ENCODE results near the gene FAM111A.

Gene FAM111A

DNA sequence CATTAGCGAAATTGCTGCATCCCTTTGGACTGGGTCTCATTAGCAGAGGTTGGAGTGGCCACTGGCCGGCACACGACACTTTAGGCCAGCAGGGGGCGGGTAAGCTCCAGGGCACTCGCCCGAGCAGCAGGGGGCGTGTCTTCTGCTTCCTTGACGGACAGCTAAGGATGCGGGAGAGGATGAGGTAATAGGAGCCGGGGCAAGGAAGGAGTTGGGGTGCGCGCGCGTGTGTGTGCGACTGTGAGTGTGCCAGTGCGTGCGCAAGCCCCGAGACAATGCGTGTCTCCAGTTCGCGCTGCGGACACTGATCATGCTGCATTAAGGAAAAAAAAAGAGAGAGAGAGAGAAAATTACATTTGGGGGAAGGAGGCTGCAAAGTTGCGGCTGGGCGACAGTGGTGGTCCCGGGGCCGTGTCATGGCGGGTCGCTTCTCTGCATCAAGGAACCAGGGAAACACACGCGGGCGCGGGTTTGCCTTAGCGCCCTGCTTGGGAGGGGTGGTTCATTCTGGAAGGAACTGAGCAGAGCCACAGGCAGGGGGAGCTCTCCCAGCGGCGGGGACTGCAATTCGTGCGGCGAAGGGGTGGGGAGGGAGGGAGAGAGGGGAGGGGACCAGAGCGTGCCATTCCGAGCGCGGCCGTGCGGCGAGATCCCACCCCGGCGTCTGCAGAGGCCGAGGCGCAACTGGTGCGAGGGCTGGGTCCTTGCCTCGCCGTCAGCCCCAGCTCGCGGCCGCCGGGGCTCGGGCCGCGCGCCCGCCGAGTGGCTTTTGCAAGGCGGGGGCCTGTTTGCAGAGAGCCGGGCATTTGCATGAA lies 29.1 kb downstream of the FAM111A start, which contains the start of gene DTX4 (continued):
- peak; percentile 59 for TF ChIP-seq PATZ1 (tag by site-specific recombination; IDR thresholded peaks at IDR 0.05)
- no peak for TF ChIP-seq ZNF707 (tag by site-specific recombination; IDR thresholded peaks at IDR 0.05)
- 0 out of 2 replicates have a peak, but pooled peaks have one; percentile 35 for TF ChIP-seq GLIS2 (tag by site-specific recombination; IDR thresholded peaks at IDR 0.05)
- TF ChIP-seq GLI2 (tag by site-specific recombination; IDR thresholded peaks at IDR 0.05; ENCODE audit: borderline replicate concordance, low read depth): no peak
- no peak for TF ChIP-seq ZNF132 (tag by site-specific recombination; IDR thresholded peaks at IDR 0.05; ENCODE audit: borderline replicate concordance)
- no peak for TF ChIP-seq ZNF302 (tag by site-specific recombination; IDR thresholded peaks at IDR 0.05; ENCODE audit: low read depth)
- TF ChIP-seq ZNF10 (tag by site-specific recombination; IDR thresholded peaks at IDR 0.05): no peak
- TF ChIP-seq, protein P1, sequence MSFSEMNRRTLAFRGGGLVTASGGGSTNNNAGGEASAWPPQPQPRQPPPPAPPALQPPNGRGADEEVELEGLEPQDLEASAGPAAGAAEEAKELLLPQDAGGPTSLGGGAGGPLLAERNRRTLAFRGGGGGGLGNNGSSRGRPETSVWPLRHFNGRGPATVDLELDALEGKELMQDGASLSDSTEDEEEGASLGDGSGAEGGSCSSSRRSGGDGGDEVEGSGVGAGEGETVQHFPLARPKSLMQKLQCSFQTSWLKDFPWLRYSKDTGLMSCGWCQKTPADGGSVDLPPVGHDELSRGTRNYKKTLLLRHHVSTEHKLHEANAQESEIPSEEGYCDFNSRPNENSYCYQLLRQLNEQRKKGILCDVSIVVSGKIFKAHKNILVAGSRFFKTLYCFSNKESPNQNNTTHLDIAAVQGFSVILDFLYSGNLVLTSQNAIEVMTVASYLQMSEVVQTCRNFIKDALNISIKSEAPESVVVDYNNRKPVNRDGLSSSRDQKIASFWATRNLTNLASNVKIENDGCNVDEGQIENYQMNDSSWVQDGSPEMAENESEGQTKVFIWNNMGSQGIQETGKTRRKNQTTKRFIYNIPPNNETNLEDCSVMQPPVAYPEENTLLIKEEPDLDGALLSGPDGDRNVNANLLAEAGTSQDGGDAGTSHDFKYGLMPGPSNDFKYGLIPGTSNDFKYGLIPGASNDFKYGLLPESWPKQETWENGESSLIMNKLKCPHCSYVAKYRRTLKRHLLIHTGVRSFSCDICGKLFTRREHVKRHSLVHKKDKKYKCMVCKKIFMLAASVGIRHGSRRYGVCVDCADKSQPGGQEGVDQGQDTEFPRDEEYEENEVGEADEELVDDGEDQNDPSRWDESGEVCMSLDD (tag by site-specific recombination; IDR thresholded peaks at IDR 0.05): peak; percentile 93
- no peak for TF ChIP-seq ZNF18 (tag by site-specific recombination; IDR thresholded peaks at IDR 0.05)
- no peak for TF ChIP-seq ZNF449 (tag by site-specific recombination; IDR thresholded peaks at IDR 0.05)
- TF ChIP-seq ZNF121 (tag by site-specific recombination; IDR thresholded peaks at IDR 0.05): 0 out of 2 replicates have a peak, but pooled peaks have one; percentile 8
- TF ChIP-seq ZNF701 (tag by site-specific recombination; IDR thresholded peaks at IDR 0.05): no peak
- TF ChIP-seq KLF7 (tag by site-specific recombination; IDR thresholded peaks at IDR 0.05; ENCODE audit: borderline replicate concordance): 0 out of 2 replicates have a peak, but pooled peaks have one; percentile 11
- peak; percentile 86 for TF ChIP-seq KLF9 (tag by site-specific recombination; IDR thresholded peaks at IDR 0.05; ENCODE audit: low read depth)
- no peak for TF ChIP-seq GFI1B (tag by site-specific recombination; IDR thresholded peaks at IDR 0.05)
- no peak for TF ChIP-seq ZNF585B (tag by site-specific recombination; IDR thresholded peaks at IDR 0.05)
- peak; percentile 100 for TF ChIP-seq ZNF335 (tag by site-specific recombination; conservative IDR thresholded peaks at IDR 0.05)
- peak; percentile 63 for TF ChIP-seq GLIS1 (tag by site-specific recombination; IDR thresholded peaks at IDR 0.05)
- peak; percentile 60; the same call in 1 of the 2 replicates for TF ChIP-seq KLF8 (tag by site-specific recombination; IDR thresholded peaks at IDR 0.05)
- no peak for TF ChIP-seq ZNF514 (tag by site-specific recombination; IDR thresholded peaks at IDR 0.05)
- TF ChIP-seq ZBTB17 (tag by site-specific recombination; IDR thresholded peaks at IDR 0.05): peak; percentile 61; the same call in 1 of the 2 replicates
- no peak for TF ChIP-seq PRDM1 (tag by site-specific recombination; IDR thresholded peaks at IDR 0.05)
- TF ChIP-seq, protein P2, sequence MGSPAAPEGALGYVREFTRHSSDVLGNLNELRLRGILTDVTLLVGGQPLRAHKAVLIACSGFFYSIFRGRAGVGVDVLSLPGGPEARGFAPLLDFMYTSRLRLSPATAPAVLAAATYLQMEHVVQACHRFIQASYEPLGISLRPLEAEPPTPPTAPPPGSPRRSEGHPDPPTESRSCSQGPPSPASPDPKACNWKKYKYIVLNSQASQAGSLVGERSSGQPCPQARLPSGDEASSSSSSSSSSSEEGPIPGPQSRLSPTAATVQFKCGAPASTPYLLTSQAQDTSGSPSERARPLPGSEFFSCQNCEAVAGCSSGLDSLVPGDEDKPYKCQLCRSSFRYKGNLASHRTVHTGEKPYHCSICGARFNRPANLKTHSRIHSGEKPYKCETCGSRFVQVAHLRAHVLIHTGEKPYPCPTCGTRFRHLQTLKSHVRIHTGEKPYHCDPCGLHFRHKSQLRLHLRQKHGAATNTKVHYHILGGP (tag by site-specific recombination; IDR thresholded peaks at IDR 0.05): no peak
- TF ChIP-seq ZNF777 (tag by site-specific recombination; IDR thresholded peaks at IDR 0.05; ENCODE audit: borderline replicate concordance): no peak
- TF ChIP-seq ZNF677 (tag by site-specific recombination; IDR thresholded peaks at IDR 0.05): no peak
- no peak for TF ChIP-seq SALL2 (tag by site-specific recombination; IDR thresholded peaks at IDR 0.05; ENCODE audit: borderline replicate concordance)
- no peak for TF ChIP-seq ZNF521 (tag by site-specific recombination; IDR thresholded peaks at IDR 0.05)
- TF ChIP-seq ZNF768 (tag by site-specific recombination; IDR thresholded peaks at IDR 0.05): no peak
- TF ChIP-seq ZNF629 (tag by site-specific recombination; IDR thresholded peaks at IDR 0.05): peak; percentile 82; the same call in 1 of the 2 replicates
- TF ChIP-seq MEIS1 (CRISPR knock-in tag; IDR thresholded peaks at IDR 0.05; ENCODE audit: borderline replicate concordance): no peak
- no peak for TF ChIP-seq ZNF747 (tag by site-specific recombination; IDR thresholded peaks at IDR 0.05)
- no peak for TF ChIP-seq ZNF223 (tag by site-specific recombination; IDR thresholded peaks at IDR 0.05)
